ENCODE results near the gene TMEM244.

DNA sequence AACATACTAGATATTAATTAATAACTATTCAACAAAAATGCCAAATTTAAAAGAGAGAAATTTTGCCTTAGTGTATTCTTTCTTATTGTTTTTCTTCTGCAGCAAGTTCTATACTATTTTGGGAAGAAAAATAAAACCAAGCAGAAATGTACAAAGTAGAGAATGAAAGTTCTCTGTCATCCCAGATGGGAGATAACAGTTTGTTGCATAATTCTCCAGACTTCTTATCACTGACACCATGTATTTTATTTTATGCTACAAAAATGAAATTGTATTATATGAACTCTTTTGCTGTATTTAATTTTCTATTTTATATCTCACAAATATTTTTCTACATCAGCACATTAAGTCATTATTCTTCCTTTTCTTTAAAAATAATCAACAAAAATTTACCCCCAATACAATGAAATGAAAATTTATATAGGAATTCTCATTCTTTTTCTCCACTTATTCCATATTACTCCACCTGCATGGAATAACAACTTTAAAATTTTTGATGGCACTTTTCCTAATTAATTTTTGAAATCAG is 18.2 kb downstream of the TMEM244 start:
- TF ChIP-seq, protein P1, sequence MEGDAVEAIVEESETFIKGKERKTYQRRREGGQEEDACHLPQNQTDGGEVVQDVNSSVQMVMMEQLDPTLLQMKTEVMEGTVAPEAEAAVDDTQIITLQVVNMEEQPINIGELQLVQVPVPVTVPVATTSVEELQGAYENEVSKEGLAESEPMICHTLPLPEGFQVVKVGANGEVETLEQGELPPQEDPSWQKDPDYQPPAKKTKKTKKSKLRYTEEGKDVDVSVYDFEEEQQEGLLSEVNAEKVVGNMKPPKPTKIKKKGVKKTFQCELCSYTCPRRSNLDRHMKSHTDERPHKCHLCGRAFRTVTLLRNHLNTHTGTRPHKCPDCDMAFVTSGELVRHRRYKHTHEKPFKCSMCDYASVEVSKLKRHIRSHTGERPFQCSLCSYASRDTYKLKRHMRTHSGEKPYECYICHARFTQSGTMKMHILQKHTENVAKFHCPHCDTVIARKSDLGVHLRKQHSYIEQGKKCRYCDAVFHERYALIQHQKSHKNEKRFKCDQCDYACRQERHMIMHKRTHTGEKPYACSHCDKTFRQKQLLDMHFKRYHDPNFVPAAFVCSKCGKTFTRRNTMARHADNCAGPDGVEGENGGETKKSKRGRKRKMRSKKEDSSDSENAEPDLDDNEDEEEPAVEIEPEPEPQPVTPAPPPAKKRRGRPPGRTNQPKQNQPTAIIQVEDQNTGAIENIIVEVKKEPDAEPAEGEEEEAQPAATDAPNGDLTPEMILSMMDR (IDR thresholded peaks at IDR 0.05; ENCODE audit: extremely low read depth in 1 of 2, insufficient read depth in 1 of 2, low read depth in 1 of 2, low read length in 2 of 2), result no peak
- no peak for TF ChIP-seq GATA2 (IDR thresholded peaks at IDR 0.05; ENCODE audit: insufficient read depth, insufficient read length, low read depth, low read length)
- TF ChIP-seq POLR2A (IDR thresholded peaks at IDR 0.05; ENCODE audit: low read depth, low read length), result no peak
- no peak for TF ChIP-seq EZH2 (IDR thresholded peaks at IDR 0.05; ENCODE audit: borderline replicate concordance, low read depth, low read length, severe bottlenecking)
- TF ChIP-seq JUN (IDR thresholded peaks at IDR 0.05; ENCODE audit: borderline replicate concordance, insufficient read depth, insufficient read length, low read depth), result no peak
- no peak for TF ChIP-seq FOS (IDR thresholded peaks at IDR 0.05; ENCODE audit: borderline replicate concordance, insufficient read depth, low read length)
- TF ChIP-seq POLR2AphosphoS5 (IDR thresholded peaks at IDR 0.05; ENCODE audit: insufficient read depth, low read depth, low read length), result no peak
- TF ChIP-seq, protein P2, sequence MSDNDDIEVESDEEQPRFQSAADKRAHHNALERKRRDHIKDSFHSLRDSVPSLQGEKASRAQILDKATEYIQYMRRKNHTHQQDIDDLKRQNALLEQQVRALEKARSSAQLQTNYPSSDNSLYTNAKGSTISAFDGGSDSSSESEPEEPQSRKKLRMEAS (IDR thresholded peaks at IDR 0.05; ENCODE audit: insufficient read depth, insufficient read length), result no peak

Measured in endothelial cell of umbilical vein (primary cell).